HS-27A (cell line): ENCODE results near the gene UNC5C.

Experiments used
- DNase-seq: peaks from one replicate; pipeline ENCODE4 v3.0.0-alpha.2; 2012; ENCODE audit warnings: low read depth, missing footprints

The UNC5C gene

DNA sequence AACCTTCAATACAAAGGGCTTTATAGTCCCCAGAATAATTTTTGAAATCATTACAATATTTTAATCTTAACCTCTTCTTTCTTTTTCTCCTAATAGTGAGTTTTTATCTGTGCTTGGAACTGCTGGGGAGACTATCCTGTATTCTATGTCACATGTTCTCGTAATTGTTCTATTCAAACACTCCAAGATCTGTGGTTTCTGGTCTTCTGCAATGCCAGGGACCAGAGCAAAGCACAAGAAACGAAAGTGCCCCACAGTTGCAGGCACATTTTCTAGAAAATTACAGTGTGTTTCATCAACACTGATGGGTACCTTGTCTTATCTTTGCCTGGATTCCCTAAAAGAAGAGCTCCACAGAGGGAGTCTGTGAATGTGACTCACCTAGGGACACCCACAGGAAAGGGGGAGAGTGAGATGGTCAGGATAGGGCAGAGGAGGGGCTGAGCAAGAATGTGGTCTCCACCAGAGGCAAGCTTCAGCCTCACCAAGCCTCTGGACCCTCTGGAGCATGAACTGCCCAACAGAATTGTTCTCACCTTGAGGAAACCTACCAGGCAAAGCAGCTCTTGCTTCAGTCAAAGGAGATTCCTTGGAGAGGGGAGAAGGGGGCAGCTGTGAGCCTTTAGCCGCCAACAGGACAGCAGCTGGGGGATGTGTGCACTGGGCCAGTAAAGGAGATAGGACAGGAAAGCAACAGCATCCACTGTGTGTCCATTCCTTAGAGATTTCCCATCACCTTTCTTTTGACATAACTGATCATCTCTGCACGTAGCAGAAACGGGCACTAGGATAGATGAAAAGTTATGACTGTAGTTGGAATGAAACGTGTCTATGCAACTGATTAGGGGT is 25.9 kb downstream of the UNC5C start:
- no peak for DNase-seq

DNA sequence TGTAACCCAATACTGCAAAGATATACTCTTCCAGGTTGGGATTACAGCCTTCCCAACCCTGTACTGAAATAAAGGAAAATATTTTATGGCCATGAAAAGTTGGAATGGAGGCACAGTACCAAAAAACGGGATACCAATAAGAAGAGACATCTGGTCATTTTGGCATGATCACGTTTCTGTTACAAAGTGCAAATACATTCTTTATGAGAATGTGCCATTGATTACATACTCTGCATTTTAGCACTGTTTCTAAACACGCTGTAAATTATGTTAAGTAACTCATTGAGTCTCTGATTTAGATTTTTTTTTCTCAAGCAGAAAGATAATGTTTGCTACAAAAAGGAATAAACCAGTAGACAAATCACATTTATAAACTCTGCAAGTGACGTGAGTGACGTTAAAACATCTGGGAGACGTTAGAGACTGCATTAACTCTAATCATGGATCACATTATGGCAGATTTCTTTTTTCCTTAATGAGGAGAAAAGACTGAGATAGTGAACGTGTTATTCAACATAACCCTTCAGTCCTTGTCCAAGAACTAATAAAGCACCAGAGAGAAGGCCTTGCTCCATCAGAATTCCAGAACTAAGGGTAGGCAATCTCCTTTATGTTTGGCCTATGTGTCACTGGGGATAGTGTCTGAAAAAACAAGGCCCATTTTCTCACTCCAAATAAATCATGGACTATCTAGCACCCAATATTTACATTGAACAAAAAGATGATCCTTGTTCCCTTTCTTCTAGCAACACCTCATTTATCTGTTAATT is 31.0 kb downstream of the UNC5C start:
- DNase-seq, result no peak

DNA sequence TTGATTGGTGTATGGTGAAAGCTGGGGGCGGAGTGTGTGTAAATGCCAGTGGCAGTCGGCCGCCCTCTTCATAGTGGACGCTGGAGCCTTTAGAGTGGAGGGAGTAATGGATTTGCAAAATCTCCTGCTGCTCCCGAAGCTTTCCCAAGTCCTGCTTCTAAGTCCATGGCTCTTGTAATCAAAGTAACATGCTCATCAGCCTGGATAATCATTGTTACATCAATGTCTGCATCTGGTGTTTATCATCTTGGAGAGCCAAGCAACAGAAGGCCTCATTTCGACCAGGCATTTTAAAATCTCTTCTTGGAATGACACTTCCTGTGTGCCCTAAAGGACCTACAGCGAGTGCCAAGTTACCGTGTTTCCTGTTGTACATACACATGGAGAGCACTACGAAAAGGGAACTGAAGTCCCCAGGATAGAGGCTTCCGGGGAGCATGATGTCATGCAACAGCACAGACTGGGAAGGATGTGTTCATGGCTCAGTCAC is 32.2 kb downstream of the UNC5C start:
- DNase-seq, result no peak

DNA sequence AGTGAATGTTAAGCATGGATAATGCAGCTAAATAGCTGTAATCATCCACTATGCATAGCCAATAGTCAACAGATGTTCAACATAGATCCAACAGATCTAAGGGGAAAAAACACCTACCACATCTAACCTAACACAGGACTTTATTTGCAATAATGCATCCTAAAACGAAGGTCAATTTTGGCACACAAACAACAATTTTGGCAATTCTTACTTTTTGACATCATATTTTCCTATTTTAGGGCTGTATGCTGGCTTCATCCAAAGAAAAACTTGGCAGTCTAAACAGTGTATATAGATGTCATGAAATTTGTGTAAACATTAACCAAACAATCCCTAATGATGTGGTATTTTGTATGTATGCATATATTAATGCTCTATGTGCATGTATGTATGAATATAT is 33.2 kb downstream of the UNC5C start:
- no peak for DNase-seq

DNA sequence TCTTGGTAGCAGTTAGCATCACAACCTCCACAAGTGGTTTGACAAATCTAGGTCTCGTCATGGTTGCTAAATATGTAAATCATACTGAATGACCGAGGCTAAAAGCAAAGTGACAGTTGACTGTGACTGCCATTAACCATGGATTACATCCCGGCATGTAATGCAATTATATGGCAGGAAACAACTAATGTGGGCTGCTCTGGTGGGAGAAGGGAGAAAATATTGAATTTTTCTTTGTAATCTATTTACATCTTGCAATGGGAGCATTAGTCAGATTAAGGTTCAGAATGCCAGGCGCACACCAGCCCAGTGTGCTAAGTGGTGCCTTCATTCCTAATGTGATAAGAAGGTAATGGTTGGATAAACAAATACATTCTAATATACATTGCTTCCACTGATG is 35.8 kb downstream of the UNC5C start:
- DNase-seq, result no peak

DNA sequence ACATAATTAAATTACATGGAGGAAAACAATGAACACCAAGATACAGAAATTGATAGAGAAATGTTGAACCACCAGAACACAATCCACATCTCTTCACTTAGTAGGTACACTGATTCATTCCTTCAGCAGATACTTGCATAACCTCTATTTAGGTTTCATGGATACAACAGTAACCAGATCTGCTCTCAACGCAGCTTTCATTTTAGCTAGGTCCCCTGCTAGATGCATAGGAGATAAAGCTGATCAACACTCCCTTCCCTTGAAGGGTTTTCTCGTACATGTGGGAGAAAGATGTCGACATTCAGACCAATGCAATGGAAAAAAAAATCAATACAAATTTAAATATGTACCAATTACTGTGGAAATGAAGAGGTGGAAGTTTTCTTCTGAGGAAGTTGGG is 37.3 kb downstream of the UNC5C start:
- DNase-seq, result no peak

DNA sequence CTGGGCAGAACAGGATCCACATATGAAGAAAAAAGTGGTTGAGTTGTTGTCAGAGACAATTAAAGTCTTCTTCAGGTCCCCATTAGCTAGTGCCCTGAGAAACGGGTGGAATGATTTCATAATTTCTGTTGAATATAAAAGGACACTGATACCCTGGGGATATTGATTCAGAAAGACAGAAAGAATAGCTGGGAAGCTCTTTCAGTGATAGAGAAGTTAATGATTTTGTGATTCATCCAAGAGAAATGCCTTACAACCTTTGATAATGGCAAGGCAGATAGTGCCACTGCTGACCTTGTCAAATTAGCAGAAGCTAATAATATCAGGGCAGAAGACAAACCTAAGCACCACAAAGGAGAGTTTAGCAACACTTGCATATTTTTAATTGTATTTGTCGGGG is 37.9 kb downstream of the UNC5C start:
- DNase-seq, result no peak

DNA sequence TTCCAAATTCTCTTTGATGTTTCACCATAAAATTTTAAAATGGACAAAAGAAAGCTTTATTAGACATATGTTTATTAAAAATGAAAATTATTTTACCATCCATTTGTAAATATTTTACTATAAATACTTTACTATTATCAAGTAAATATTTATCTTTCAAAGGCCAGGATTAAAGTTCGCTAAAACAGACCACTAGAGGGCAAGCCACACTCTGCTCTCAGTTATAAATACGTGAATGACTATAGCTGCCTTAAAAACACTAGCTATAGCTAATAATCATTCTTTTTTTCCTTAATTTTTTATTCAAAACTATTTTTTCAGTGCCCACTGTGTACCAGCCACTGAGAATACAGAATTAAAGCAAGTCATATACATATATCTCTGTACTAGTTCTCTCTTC is 38.6 kb downstream of the UNC5C start:
- no peak for DNase-seq

DNA sequence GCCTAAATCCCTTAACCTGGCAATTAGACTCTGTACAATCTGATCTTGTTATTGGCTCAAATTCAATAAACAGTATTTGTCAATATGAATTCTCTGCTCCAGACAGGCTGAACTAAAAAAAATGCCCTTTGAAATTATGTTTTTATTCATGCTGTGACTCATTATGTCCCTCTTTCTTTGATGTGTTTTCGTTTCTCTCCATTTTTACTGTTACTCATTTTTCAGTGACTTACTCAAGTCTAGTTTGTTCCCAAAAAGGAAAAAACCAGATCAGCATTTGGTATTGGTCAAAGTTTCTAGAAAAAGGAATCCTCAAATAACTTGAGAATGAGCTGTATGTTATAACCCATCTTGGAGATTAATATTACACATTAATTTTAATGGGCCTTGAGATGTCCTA is 40.4 kb downstream of the UNC5C start:
- DNase-seq, result no peak

DNA sequence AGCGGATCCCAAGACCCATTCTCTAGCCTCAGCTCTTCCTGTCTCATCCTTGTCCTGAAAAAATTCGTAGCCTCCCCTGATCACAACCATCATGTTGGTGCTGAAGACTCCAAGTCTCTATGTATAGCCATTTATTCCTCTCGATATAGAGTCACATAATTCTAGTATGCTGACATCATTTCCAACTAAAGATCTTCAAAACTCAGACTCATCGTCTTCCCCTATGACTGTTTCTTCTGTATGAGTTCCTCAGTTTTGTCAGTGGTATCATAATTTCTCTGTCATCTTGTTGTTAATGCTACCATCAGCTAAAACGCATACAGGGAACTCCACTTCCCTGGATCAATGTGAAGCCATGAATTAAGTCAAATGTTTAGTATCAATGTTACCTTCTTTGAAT is 41.2 kb downstream of the UNC5C start:
- DNase-seq, result no peak

DNA sequence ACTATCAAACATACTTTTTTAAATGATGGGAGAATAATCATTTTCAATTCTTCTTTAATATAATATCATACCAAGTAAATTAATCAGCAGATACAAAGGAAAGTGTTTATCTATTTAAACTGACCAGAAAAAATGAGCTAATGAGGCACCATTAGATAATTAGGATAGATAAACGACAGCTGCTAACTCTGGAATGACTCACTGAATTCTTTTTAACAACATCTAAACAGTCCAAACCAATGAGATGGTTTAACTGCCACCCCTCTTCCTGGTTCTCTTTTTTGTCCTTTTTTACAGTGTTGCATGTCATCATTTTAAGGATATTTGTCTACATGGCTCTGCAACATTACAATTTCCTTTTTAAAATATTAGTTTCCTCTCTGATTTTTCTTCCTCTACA is 41.6 kb downstream of the UNC5C start:
- no peak for DNase-seq

DNA sequence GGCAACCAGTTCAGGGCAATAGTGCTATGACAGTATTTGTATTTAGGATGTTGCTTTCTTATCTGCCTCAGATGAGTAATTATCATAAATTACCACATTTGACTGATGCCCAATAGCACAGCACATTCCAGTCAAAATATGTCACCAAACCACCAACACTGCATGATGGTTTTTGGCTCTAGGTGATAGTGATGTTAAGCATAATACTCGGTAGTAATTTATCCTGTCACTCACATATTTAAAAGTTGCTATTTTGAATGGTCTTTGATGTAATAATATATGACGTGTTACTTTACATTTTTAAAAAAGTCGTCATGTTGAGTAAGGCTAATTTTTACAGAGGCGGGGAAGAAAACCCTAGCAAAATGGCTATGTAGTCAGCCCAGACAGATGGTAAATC is 42.5 kb downstream of the UNC5C start:
- peak; percentile 2 for DNase-seq

DNA sequence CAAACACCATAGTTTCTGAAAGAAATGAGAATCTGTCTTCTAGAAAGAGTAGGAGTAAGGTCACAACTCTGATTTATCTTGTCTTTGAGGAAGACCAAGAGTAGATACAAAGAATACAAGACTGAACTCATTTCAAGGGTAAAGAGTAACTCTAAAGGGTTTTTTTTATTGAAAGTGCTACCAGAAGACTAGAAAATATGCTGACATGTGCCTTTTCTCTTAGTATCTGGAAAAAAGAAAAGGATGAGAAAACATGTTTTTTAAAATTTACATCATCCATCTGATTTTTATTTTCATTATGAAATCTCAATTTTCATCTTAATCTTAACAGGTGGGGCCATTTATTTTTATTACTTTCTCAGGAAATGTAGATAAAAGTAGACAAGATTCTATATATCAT is 43.0 kb downstream of the UNC5C start:
- DNase-seq, result no peak

DNA sequence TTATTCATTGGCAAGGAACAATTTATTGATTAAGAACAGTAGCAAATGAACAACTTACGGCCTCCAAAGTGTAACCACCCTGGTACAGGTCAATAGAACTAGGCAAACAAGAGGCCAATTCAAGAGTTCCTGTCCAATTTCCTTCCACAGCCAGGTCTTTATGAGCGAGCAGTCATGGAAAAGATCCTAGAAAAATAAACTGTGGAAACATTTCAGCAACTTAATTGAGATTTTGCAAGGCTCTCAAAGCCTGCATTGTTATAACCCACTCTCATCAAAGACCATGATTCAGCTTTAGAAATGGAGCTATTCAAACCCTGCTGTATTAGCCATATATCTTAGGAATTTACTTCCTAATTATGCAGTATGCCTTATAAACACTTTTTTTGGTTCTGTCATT is 43.6 kb downstream of the UNC5C start:
- no peak for DNase-seq

DNA sequence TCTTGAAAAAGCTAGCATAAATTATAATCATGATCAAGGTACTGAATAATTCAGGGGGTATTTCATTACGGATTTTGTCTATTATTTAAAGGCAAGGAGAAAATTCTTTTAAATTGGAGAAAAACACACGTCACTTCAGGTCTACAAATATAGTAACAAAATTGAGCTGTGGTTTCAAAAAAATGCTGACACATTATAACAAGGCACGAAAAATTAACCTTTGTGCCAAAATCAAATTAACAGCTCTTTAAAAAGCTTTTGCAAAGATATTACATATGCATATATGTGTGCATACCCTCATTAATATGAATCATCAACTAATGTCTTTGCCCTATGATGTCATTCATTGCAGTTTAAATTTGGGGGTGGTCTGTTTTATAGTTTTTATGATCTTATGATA is 44.3 kb downstream of the UNC5C start:
- DNase-seq, result no peak

DNA sequence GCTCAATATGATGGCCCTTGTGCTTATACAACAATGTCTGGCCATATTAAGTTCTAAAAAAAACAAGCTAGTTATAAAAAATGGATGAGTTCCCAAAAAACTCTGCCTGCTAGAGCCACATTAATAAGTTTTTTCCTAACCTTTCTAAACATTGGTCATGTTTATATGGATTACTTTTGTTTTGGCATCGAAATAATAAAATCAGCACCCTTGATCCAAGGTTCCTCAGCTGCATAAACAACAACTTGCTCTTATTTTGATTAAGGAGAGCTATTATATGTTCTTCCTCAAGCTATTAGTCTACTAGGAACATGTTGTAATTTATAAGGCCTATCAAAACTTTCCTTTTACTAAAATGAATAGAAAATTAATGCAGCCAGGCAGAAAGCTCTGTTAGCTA is 48.4 kb downstream of the UNC5C start:
- no peak for DNase-seq

DNA sequence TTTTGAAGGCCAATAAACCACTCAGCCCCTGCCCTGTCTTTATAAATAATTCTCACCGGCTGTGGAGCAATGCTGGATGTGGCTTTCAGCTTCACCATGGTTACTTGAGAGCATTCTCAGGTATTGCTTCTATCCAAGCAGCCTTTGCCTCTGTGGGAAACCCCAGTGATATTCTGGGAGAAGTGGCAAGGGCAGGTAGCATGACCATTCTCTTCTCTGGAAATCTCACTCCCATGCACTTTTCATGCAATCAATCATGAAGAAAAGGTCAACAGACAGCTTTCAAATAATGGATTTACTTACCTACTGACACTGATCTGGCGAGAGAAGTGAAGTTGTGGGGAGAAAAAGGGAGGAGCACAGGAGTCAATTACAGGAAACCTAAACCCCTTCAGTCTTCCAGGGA is 49.5 kb downstream of the UNC5C start:
- no peak for DNase-seq

DNA sequence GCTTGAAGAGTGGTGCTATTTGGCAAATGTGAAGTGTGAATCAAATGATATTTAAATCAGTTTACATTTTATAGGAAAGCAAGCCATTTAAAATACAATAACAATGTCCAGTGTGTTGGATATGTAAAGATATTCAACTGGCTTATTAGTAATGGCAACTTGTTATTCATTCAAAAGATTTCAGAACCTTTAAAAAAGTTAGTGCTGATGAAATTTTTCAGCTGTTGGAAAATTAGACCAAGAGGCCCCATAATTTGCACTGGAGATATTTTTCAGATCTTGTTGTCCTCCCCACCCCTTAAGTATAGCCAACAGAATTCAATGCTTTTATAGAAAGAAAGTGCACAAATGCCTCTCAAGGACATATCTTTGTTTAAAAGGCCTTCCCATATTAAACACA is 54.6 kb downstream of the UNC5C start:
- DNase-seq, result no peak

DNA sequence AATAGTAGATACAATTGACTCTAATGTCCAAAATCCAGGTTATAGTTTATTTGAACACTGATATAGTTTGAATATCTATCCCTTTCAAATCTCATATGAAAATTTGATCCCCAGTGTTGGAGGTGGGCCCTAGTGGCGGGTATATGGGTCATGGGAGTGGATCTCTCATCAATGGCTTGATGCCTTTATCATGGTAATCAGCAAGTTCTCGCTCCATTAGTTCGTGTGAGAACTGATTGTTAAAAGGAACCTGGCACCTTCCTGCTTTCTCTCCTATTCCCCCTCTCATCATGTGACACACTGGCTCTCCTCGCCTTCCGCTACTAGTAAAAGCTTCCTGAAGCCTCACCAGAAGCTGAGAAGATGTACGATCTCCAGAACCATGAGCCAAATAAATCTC is 70.1 kb downstream of the UNC5C start:
- DNase-seq, result no peak

DNA sequence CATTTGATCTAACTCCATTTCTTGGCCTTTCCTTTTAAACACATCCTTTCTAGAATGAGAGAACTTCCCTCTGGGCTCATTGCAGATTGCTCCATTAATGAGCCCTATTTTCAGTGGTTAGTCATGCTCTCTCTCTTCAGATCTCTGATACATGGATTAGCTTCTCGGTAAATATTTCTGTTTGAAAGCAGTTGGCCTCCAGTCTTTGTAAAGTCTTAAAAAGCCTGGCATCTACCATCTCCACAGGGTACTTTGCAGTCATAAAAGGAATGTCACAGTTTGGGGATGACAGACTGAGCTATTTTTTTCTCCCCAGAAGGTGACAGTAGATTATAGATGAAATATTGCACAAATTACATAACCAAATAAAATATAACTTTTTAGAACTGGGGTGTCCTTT is 72.7 kb downstream of the UNC5C start:
- no peak for DNase-seq

DNA sequence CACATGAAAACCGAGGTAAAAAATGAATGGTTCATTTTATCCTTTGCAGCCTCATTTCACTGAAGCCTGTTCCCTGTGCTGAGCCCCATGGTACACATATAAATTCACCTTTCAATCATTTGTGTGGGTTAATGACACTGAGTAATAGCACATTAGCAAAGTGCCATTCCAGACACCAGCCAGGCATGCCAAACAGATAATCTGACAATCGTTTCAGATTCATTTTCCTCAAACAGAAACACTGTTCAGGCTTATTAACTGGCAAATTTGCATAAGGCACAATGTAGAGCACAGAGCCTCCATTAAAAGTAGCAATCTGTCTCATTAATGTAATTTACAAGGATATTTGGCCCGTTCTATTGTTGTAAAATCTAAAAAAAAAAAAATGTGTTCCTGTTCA is 76.2 kb downstream of the UNC5C start:
- no peak for DNase-seq

DNA sequence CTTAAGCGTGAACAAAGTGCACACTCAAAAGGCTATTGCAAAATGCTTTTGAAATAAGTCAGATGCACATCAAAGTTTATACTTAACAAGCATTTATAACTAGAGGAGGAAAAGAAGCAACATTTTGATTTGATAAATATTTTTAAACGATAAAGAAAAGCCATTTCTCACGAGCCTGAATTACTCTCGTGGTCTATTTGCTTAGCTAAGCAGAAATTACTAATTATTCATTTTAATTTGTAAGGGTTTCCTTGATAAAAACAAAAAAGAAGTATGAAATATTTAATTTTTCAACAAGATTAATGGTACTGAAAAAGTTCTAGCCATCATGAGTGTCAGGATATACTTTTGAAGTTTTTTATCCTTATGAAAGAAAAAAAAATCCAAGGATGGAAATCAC is 78.2 kb downstream of the UNC5C start:
- DNase-seq, result no peak

DNA sequence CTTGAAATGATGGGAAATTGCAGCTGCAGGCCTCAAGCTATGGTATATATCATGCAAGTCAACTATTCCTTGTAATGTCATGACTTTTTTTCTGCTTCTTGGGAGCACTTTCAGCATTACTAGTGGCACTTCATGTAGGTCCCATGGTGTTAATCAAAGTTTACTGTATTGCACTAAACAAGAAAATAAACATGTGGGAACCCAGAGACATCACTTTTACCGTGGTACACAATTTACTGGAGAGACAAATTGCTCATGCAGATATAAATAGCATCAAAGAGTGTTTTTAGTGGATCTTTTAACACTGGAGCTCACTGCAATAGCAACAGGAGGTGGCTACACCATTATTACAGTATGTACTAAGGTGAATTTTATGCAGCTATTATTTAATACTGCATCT is 79.2 kb downstream of the UNC5C start:
- no peak for DNase-seq

DNA sequence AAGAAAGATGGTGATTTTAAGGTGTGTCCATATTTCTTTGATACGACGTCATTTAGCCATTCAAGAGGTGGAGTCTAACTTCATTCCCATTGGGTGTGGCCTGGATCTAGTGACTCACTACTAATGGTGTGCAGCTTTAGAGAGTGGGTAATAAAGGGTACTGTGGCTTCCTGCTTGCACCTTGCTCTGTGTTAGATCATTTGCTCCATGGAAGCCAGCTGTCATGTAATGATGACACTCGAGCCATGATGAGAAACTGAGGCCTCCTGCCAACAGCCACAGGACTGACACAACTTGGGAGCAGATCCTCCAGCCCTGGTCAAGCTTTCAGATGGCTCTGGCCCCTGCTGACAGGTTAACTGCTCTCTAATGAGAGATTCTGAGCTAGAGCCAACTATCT is 82.0 kb downstream of the UNC5C start:
- no peak for DNase-seq
